ENCODE results near the gene ARL5C.

Gene ARL5C

GRCh38 chr17:39192901-39193300 is 26.9 kb upstream of the ARL5C start:
- Histone ChIP-seq H3F3A (ENCODE audit: control insufficient read depth, insufficient read depth) (no peaks in the 10 kb centered on the region), H3K79me2 (ENCODE audit: control insufficient read depth, low read length) (peaks cover 28% of the 10 kb centered on the region), H4K20me1 (ENCODE audit: control insufficient read depth, insufficient read depth, low read depth, low read length) (peaks cover 5% of the 10 kb centered on the region; the same call in 1 of the 2 replicates), H3K4me3 (ENCODE audit: low read length) (no peak overlapping the region), H3K9me3 (ENCODE audit: control insufficient read depth, insufficient read depth, low read length) (no peaks in the 10 kb centered on the region), H3K9me2 (replicated peaks; ENCODE audit: control insufficient read depth, low read length) (no peaks in the 10 kb centered on the region), H3K4me1 (ENCODE audit: control insufficient read depth, low read length) (peaks cover 18% of the 10 kb centered on the region), H3K27ac (ENCODE audit: low read depth, low read length) (no peak overlapping the region), H3K36me3 (ENCODE audit: control insufficient read depth, low read length) (peaks cover 61% of the 10 kb centered on the region), H3K27me3 (ENCODE audit: control insufficient read depth, low read length) (no peaks in the 10 kb centered on the region), H3K4me2 (ENCODE audit: low read length) (no peak overlapping the region)
- TF ChIP-seq EZH2phosphoT487 (IDR thresholded peaks at IDR 0.05; ENCODE audit: borderline replicate concordance, low read length), result no peak
- TF ChIP-seq CTCF (IDR thresholded peaks at IDR 0.05; ENCODE audit: low read depth, low read length, poor library complexity, severe bottlenecking), result no peak

GRCh38 chr17:39191750-39192510 is 26.0 kb upstream of the ARL5C start:
- TF ChIP-seq CTCF (IDR thresholded peaks at IDR 0.05; ENCODE audit: low read depth, low read length, poor library complexity, severe bottlenecking) (no peak), EZH2phosphoT487 (IDR thresholded peaks at IDR 0.05; ENCODE audit: borderline replicate concordance, low read length) (no peak)
- peaks cover 5% of the 10 kb centered on the region; the same call in 1 of the 2 replicates for H4K20me1 ChIP-seq (ENCODE audit: control insufficient read depth, insufficient read depth, low read depth, low read length)
- H3K9me3 ChIP-seq (ENCODE audit: control insufficient read depth, insufficient read depth, low read length), result no peaks in the 10 kb centered on the region
- H3K4me1 ChIP-seq (ENCODE audit: control insufficient read depth, low read length), result peaks cover 16% of the 10 kb centered on the region
- H3K27ac ChIP-seq (ENCODE audit: low read depth, low read length), result no peak overlapping the region
- peaks cover 23% of the 10 kb centered on the region for H3K79me2 ChIP-seq (ENCODE audit: control insufficient read depth, low read length)
- no peaks in the 10 kb centered on the region for H3F3A ChIP-seq (ENCODE audit: control insufficient read depth, insufficient read depth)
- no peaks in the 10 kb centered on the region for H3K9me2 ChIP-seq (replicated peaks; ENCODE audit: control insufficient read depth, low read length)
- no peak overlapping the region for H3K4me2 ChIP-seq (ENCODE audit: low read length)
- H3K36me3 ChIP-seq (ENCODE audit: control insufficient read depth, low read length), result peaks cover 67% of the 10 kb centered on the region
- H3K4me3 ChIP-seq (ENCODE audit: low read length), result no peak overlapping the region
- H3K27me3 ChIP-seq (ENCODE audit: control insufficient read depth, low read length), result no peaks in the 10 kb centered on the region

GRCh38 chr17:39187152-39187830 is 21.3 kb upstream of the ARL5C start:
- Histone ChIP-seq H3K27ac (ENCODE audit: low read depth, low read length) (no peak overlapping the region), H3K4me2 (ENCODE audit: low read length) (no peak overlapping the region), H4K20me1 (ENCODE audit: control insufficient read depth, insufficient read depth, low read depth, low read length) (no peaks in the 10 kb centered on the region), H3K4me1 (ENCODE audit: control insufficient read depth, low read length) (no peaks in the 10 kb centered on the region), H3F3A (ENCODE audit: control insufficient read depth, insufficient read depth) (no peaks in the 10 kb centered on the region), H3K36me3 (ENCODE audit: control insufficient read depth, low read length) (peaks cover 70% of the 10 kb centered on the region), H3K4me3 (ENCODE audit: low read length) (no peak overlapping the region), H3K9me2 (replicated peaks; ENCODE audit: control insufficient read depth, low read length) (no peaks in the 10 kb centered on the region), H3K9me3 (ENCODE audit: control insufficient read depth, insufficient read depth, low read length) (no peaks in the 10 kb centered on the region), H3K27me3 (ENCODE audit: control insufficient read depth, low read length) (no peaks in the 10 kb centered on the region), H3K79me2 (ENCODE audit: control insufficient read depth, low read length) (no peaks in the 10 kb centered on the region)
- no peak for TF ChIP-seq EZH2phosphoT487 (IDR thresholded peaks at IDR 0.05; ENCODE audit: borderline replicate concordance, low read length)
- TF ChIP-seq CTCF (IDR thresholded peaks at IDR 0.05; ENCODE audit: low read depth, low read length, poor library complexity, severe bottlenecking), result no peak

Measured in DOHH2 (cell line).